PFSK-1 (cell line): ENCODE measurements around the gene MTFR1L.

Experiments
- POLR2AphosphoS5 ChIP-seq: IDR thresholded peaks from 2 replicates; pipeline ENCODE4 v1.6.1; 2012; ENCODE audit warnings: low read depth, mild to moderate bottlenecking, control low read depth, low read length, moderate library complexity
- TAF1 ChIP-seq: IDR thresholded peaks from 2 replicates; pipeline ENCODE4 v1.6.1; 2012; ENCODE audit warnings: low read length, control low read depth, borderline replicate concordance; ENCODE audit not compliant: insufficient read depth
- TF ChIP-seq, protein P1 (sequence below), 2 experiments: IDR thresholded peaks; 2 replicates each; pipeline versions ENCODE4 v1.6.1 to v1.8.0; 2011 to 2012; ENCODE audit warnings: low read depth in 2 of 2, low read length in 2 of 2, control low read depth in 1 of 2, inconsistent platforms in 1 of 2, mild to moderate bottlenecking in 1 of 2, moderate library complexity in 1 of 2; ENCODE audit not compliant: insufficient read depth in 1 of 2

DNA sequence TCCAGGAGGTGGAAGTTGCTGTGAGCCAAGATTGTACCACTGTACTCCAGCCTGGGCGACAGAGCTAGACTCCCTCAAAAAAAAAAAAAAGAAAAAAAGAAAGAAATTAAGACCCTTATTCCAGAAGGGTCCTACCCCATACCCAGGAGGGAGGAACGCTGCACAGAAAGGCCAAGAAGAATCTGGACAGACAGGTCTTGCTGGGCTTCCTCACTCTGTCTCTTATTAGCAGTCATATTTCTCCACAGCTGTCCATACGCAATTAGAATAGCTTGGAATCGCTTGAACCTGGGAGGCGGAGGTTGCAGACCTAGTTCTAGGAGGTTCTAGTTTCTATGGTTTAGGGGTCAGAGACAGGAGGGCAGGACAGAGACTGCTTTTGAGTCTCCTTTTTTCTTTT lies 58.9 kb downstream of the MTFR1L start:
- TF ChIP-seq TAF1 (no peak), POLR2AphosphoS5 (no peak)
- TF ChIP-seq, protein P1, sequence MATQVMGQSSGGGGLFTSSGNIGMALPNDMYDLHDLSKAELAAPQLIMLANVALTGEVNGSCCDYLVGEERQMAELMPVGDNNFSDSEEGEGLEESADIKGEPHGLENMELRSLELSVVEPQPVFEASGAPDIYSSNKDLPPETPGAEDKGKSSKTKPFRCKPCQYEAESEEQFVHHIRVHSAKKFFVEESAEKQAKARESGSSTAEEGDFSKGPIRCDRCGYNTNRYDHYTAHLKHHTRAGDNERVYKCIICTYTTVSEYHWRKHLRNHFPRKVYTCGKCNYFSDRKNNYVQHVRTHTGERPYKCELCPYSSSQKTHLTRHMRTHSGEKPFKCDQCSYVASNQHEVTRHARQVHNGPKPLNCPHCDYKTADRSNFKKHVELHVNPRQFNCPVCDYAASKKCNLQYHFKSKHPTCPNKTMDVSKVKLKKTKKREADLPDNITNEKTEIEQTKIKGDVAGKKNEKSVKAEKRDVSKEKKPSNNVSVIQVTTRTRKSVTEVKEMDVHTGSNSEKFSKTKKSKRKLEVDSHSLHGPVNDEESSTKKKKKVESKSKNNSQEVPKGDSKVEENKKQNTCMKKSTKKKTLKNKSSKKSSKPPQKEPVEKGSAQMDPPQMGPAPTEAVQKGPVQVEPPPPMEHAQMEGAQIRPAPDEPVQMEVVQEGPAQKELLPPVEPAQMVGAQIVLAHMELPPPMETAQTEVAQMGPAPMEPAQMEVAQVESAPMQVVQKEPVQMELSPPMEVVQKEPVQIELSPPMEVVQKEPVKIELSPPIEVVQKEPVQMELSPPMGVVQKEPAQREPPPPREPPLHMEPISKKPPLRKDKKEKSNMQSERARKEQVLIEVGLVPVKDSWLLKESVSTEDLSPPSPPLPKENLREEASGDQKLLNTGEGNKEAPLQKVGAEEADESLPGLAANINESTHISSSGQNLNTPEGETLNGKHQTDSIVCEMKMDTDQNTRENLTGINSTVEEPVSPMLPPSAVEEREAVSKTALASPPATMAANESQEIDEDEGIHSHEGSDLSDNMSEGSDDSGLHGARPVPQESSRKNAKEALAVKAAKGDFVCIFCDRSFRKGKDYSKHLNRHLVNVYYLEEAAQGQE (IDR thresholded peaks at IDR 0.05; ENCODE audit: insufficient read depth in 1 of 2, low read depth in 2 of 2, low read length in 2 of 2): no peak
